ENCODE data around the gene DNAJC7.
"Not testable (repeated sequence)": the region's sequence is repeated elsewhere in the genome, so short reads cannot be mapped to it uniquely, and the experiment has no call there.

The DNAJC7 gene

DNA sequence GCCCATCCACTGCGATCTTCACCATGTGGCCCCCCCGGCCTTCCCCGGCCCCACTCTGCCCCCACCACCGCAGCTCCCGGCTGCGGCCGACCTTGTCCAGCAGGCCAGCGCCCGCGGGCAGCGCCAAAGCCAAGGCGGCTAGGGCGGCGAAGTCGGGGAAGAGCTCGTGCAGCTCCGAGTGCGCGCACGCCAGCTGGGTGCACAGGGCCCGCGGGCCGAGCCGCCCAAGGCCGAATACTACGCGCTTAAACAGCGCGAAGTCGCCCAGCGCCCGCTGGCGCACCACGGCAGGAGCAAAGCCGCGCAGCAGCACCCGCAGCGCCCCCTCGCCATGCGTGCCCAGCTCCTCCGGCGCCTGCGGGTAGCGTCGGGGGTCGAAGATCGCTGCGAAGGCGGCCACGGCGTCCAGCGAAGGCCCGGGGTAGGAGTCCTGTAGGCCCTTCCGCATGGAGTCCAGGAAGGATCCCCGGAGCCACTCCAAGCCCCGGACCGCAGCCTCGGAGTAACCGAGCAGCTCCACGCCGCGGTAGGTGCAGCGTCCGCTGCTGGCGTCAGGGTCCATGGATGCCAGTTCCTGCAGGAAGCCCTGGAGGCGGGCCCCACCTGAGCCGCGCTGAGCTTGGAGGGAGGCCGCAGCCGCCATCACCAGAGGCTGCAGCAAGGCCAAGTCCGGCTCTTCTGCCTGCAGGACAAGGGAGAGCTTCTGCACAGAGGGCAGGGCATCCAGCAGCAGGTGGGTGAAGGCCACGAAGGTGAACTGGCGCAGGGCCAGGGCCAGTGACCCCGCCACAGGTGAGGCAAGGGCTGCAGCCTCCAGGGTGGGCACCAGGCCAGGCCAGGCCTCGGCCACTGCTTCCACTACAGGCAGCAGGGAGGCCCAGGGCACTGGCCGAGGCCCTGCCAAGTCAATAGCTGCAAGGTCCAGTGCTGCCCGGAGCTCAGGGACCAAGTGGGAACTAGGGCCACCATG, 22.8 kb upstream of the DNAJC7 start:
- no peak for DNase-seq

DNA sequence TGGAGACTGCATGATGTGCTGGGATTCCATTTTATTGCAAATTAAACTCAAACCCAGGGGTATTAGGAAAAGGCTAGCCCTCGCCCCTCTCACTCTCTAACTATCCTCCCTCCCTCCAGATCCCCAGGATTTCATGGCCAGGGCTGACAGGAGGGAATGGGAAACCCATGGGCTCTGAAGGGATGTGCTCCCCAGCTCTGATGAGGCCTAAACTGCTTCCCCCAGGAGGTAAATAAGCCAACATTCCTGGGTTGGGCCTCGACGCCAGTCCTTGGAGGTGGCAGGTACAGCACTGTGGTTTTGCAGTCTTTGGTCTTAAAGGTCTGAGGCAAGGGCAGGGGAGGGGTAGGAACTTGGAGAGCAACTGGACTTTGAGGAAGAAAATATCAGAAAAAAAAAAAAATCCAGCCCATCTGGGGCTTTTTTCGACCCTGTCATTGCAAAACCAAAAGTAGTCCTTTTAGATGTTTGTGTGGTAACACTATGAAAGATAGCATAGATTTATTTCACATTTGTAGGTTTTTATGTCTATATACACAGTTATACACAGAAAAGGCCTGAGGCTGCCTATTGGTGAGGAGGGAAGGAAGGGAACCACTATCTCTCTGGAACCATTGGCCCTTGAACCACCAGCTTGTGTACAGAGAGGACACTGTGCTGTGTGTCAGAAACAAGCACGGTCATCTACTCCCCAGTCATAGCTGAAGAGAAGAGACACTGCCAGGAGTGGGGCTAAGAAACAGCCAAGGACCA, 21.2 kb upstream of the DNAJC7 start:
- DNase-seq, result no peak

DNA sequence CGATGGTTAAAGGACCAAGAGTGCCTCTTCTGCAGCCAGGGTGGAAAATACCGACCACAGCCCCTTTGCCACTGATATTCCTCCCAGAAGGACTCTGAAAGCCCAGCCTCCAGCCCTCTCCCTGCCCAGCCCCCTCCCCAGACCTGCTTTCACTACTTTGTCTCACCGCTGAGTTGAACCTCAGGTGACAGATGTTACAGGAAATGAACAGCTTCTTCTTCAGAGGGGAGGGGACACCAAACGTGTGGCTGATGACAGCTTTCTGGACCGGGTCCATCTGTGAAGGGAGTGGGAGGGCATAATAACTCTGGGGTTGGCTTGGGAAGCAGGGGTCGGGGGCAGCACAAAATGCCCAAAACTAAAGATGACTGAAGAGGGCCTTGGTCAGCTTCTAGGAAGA, 16.8 kb upstream of the DNAJC7 start:
- DNase-seq, result no peak

DNA sequence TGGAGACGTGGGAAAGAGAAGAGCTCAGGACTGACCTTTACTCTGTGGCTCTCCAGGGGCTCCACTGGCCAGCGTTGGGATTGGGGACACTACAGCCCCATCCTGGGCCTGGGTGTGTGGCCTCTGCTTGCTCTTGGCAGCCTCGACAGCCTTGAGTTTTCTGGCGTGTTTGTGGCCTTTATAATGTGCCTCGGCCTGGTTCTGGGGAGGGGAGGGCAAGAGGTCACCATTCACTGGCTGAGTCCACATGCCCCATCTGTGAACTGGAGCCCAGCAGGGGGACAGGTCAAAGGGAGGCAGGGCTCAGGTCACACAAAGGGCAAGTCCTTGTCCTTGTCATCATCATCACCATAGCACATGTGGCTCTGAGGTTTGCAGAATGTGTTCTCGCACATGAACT, 14.3 kb upstream of the DNAJC7 start:
- no peak for DNase-seq

DNA sequence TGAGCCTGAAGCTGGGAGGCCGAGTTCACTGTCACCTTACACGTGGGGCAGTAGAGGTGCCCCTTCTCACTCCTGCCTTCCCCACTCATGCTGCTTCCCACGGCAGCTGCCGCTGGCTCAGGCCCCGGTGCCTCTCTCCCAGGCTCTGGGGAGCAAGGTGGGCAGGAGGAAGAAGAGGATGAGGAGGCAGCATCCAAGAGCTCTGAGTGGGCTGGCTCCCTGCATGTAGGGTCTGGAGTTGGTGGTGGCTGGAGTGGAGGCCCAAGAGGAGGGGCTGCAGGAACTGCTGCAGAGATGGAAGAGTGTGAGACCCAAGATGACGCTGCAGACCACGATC, 11.5 kb upstream of the DNAJC7 start:
- no peak for DNase-seq

DNA sequence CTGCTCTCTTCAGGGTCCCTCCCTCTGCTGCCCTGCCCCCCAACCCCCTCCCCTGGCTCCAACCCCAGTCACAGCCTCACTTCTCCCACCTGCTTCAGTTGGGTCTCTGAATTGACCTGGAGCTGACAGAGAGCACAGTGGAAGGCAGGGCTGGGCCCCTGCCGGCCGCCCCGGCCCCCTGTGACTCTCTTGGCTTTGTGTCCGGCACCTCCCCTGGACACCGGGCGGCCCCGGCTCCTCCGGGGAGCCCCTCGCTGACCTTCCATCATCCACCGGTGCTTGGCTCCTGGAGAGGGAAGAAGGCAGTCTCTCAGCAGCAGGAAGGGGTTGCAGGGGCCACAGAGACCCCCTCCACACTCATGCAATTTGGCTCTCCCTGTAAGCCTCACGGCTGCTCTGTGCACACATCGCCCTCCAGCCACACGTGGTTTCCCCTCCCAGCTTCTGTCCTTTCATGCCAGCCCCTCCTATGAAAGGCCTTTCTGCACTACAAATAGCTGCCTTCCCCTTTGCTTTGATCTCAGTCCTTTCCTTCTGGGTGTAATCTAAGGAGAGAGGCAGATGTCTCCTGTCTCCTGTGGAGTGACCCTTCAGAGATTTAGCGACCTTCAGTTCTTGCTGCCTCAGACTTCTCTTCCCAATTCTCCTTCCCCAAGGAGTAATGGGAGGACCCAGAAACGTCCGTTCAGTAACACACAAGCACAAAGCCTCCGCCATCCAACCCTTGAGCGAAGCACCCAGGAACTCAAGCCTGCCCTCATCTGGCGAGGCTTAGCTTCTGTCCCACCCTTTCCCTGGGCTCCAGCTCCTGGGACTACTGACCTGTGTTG, 10.9 kb upstream of the DNAJC7 start:
- DNase-seq, result no peak

DNA sequence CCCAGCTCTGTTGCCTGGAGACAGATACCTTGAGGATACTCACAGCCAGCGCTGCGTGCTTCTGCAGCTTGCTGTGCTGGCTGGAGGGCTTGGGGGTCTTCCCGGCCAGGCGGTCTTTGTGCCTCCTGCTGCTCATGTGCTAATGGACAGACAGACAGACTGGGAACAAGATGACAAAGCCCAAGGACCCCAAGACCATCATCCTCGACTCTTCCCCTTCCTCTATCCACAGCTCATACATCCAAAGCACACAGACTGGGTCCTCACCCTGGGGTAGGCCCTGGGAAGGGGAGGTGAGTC, 10.3 kb upstream of the DNAJC7 start:
- no peak for DNase-seq

DNA sequence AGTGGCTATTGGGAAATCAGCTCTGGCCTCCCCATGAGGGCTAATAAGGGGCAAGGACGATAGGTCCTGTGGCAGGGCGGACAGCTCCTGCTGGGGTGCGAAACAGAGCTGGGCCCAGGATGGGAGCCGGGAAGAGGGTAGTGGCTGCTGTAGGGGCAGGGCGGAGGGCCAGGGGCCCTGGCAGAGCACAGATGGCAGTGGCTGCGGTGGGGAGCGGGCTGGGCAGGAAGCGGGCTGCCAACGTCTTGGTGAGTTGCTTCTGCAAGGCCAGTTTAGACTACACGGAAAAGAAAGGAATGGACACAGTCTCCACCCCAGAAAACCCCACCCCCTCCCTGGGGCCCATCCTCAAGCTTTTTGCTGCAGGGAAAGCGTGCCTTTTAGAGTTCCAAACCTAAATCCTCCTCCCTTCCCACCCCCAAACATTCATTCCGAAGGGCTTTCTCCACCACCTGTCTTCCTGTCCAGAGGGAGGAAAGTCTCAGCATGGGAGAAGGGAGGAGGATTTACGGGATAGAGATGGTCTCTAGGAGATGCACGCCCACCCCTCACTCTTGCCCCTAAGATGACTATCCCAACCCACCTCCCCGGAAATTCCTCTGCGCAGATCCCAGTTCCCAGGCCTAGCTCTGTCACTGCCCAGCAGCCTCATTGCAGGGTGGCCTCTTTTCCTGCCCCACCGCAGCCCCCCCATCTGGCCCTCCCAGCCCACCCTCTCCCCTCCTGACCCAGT, 9.8 kb upstream of the DNAJC7 start:
- no peak for DNase-seq

DNA sequence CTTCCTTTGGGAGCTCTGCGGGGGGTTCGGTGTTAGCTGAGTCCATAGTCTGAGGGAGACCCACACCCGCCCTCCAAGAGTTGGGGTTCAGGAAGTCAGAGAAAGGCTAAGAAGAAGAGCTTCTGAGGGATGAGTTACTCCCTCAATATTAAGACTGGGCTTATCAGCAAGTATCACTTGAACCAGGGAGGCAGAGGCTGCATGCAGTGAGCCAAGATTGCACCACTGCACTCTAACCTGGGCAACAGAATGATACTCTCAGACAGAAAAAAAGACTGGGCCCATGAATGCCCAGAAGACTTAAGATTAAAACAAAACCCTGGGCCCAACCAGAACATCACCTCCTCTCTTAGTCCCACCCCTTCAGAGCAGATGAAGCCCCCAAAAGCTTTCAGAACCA, 8.7 kb upstream of the DNAJC7 start:
- DNase-seq, result no peak

DNA sequence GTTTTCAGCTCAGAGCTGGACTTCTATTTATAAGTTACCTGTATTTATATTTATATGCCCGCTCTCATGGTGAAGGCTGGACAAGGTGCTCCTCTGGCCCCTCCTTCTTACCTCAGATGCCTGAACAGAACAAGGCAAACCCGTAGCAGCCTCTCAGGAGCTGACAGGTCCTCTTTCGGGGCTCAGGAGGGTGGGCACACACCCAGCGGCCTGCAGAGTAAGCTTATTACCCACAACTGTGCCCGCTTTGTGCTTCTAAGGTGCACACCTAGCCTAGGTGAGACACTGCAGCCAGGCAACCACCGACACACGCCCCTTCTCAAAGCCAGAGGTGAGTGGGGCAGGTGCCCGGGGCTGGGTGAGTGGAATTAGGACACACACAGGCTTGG, 7.9 kb upstream of the DNAJC7 start:
- DNase-seq, result no peak

DNA sequence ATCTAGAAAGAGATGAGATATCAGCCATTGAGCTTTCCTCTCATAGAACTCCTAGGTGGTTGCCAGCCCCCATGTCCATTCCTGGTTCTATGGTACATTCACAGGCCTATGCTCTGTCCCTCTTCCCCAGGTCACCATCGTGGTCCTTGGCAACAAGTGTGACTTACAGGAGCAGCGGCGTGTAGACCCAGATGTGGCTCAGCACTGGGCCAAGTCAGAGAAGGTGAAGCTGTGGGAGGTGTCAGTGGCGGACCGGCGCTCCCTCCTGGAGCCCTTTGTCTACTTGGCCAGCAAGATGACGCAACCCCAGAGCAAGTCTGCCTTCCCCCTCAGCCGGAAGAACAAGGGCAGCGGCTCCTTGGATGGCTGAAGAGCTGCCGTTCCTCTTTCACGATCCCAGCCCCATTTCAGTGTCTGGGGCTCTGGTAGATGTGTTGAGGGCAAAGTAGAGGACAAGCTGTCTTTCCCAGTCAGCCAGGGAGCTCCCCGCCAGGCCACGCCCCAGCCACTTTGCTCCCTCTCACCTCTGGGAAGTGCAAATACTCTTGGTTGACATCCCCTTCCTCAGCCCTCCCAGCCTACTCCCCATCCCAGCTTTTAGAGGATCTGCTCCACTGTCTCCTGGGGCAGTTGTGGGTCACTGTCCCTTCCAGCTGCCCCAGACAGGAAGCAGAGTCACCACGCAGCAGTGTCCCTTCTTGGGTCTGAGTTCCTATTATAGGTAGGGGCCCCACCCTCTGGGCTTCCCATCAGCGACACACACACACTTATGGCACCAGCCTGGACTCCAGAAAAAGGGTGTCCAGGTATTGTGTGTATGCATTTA, 6.5 kb upstream of the DNAJC7 start:
- DNase-seq, result no peak

DNA sequence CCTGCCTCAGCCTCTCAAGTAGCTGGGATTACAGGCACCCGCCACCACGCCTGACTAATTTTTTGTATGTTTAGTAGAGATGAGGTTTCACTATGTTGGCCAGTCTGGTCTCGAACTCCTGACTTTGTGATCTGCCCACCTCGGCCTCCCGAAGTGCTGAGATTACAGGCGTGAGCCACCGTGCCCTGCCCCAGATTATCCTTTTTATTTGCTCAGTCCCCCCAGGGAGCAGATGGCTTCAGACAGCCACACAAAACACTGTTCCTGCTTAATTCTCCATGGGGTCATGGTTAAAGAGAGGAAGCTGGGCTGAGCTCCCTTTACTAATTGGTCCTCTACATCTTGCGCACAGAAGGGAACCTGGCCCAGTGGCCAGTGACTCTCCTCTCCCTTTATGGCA, 3.6 kb upstream of the DNAJC7 start:
- not testable (repeated sequence) for DNase-seq

DNA sequence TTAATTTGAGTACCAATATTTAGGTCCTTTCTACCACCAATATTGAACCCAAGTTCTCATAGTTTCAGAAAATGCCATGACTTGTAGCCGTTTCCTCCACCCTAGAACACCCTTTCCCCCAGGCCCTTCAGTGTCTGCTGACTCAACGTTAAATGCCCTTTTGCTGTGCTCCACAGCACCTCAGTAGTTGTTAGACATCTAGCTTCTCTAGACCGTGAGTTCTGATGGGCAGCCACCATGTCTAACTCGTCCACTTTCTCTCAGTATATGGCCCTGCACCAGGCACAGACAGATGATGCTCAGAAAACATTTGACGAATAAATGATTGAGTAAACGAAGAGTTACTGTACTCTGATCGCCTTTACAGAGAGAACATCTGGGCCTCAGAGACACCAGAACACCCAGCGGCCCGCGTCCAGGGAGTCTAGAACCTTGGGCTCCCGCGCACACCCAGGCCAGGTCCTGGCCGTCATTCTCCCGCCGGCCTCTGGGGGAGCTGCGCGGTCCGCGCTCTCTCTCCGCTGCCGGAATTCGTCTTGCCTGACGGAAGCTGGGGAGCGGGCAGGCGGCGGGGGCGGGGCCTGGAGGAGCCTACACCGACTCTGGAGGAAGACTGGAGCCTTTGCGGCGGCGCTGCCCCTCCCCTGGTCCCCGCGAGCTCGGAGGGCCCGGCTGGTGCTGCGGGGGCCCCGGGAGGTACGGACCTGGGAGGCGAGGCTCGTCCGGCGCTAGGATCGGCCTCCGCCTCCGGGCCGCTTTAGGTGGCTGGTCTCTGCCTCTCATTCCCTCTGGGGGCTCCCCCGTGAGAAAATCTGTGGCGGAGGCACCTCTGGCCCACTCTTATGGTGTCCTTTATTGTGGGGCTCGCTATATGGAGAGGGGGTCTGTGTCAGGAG, 2.5 kb upstream of the DNAJC7 start, which contains the start of gene NKIRAS2:
NKIRAS2 (plus strand) TSS at position 582 of the 896 bp plus-strand sequence. CDS start 1,488 bp downstream, outside the sequence.
- DNase-seq, result peak; percentile 95

DNA sequence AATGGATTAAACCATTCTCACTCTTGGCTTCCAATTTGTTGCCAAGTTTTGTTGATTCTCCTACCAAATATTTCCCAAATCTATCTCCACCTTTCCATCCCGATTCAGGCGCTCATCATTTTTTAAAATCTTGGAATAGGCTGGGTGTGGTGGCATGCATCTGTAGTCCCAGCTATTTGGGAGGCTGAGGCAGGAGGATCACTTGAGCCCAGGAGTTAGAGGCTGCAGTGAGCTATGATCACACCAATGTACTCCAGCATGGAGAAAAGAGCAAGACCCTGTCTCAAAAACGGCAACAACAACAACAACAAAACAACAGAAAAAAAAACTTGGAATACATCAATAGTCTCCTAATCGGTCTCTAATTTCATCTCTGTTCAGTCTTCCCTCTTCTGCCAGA, 1.7 kb upstream of the DNAJC7 start:
- DNase-seq, result no peak

DNA sequence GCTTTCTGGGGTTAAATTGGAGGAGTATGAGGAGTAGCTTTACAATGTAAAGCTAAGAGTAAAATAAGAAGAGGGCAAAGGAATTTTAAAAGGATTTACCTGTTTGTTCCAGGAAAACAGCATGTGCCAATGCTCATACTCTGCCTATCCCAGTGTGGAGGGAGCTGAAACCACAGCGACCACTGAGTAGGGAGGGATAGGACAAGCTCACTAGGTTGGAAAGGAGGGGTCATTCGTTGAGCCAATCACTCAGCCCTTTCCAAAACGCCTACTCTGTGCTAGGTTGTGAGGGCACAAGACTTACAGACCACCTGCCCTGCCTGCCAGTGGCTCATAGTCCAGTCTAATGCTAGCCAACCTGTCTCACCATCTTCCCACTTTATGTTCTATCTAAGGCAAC, 1.1 kb upstream of the DNAJC7 start:
- no peak for DNase-seq

DNA sequence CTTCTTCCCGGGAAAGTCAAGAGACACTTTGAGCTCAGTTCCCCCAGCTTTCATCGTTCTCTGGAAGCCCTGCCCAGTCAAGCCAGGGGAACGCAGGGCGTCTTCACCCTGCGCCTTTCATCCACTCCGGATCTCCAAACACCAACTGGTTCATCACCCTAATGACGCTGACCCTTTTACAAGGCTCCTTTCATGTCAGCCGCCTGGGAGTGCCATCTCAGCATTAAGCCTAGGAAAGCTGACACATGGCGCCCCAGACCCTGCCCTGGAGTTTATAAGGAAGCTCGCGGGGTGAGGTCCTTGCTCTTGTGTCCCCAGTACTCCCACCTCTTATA, 594 bp upstream of the DNAJC7 start:
- no peak for DNase-seq

DNA sequence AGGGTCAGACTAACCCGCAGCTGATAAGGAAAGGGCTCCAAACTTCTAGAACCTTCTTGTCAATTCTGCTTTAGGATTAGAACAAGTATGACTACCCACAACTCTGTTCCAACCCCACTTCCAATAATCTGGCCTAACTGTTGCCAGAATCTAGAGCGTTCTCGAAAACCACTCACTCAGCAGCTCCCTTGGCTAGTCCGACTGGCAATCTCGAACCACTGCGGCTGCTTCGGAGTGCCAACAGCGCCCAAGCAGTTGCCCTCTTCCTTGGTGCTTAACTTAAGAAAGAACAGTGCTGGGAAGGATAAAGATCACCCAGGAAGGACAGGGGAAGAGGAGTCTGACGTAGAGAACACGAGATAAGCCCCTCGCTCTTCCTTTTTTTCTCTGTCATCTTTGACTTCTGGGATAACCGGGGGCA, 818 bp downstream of the DNAJC7 start:
- no peak for DNase-seq

DNA sequence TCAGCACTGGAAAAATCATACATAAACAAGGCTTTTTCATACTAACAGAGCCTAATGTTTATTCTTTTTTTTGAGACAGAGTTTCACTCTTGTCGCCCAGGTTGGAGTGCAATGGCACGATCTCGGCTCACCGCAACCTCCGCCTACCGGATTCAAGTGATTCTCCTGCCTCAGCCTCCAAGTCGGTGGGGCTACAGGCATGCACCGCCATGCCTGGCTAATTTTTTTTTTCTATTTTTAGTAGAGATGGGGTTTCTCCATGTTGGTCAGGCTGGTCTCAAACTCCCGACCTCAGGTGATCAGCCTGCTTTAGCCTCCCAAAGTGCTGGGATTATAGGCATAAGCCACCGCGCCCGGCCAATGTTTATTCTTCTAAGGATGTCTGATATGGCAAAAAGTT, 3.5 kb downstream of the DNAJC7 start:
- not testable (repeated sequence) for DNase-seq

DNA sequence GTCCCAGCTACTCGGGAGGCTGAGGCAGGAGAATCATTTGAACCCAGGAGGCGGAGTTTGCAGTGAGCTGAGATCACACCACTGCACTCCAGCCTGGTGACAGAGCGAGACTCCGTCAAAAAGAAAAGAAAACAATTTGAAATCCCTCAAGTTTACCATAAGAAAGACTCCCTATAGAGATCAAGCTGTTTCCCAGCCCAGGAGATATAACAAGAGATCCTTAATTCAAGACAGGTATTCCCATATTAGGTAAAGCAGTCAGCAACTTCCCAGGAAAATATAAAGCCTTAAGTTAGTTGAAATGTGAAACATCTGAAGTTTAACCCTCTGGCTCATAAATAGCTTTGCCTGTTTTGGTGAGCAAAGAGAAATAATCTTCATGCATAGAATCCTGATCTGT, 4.9 kb downstream of the DNAJC7 start:
- not testable (repeated sequence) for DNase-seq

DNA sequence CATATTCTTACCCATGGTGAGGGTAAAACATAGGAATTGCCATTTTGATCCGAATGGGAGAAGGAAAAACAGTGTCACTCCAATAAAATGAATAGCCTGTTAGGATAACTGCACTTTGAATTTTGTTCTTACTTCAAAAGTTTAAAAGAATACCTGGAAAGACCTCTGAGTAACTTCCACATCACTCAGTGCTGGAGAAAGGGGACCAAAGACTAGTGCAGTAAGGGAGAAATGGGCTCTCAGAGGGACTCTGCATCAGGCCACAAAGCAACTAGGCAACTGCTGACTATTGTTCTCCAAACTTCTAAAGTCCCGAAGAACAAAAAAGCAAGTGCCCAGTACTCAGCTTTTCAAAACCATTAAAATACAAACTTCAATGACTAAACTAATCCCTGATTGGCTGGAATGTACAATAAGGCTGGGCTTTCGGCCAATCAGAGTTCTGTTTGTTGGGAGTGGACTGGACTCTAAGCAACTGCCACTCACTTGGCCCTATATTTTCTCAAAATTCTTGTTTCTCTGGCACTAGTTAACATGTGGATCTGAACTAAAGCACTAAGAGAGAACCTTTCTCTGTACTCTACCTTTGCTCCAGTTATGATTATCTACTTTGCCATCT, 6.2 kb downstream of the DNAJC7 start:
- no peak for DNase-seq
